PFSK-1 (cell line): ENCODE results near the gene GMPR2.

Source experiments
- FOXP2 ChIP-seq: optimal IDR thresholded peaks from 2 replicates; pipeline ENCODE3; 2011; ENCODE audit warnings: borderline replicate concordance, control low read depth, inconsistent platforms; ENCODE audit not compliant: insufficient read depth; ENCODE audit errors: extremely low read length, extremely low read depth
- POLR2AphosphoS5 ChIP-seq: IDR thresholded peaks from 2 replicates; pipeline ENCODE4 v1.6.1; 2012; ENCODE audit warnings: low read depth, mild to moderate bottlenecking, control low read depth, low read length, moderate library complexity
- REST ChIP-seq, 2 experiments: IDR thresholded peaks; 2 replicates each; pipeline versions ENCODE4 v1.6.1 to v1.8.0; 2011 to 2012; ENCODE audit warnings: low read depth in 2 of 2, low read length in 2 of 2, control low read depth in 1 of 2, inconsistent platforms in 1 of 2, mild to moderate bottlenecking in 1 of 2, moderate library complexity in 1 of 2; ENCODE audit not compliant: insufficient read depth in 1 of 2
- SIN3A ChIP-seq: IDR thresholded peaks from 2 replicates; pipeline ENCODE4 v1.6.1; 2012; ENCODE audit warnings: mild to moderate bottlenecking, low read length, moderate library complexity, borderline replicate concordance; ENCODE audit not compliant: insufficient read depth
- TAF1 ChIP-seq: IDR thresholded peaks from 2 replicates; pipeline ENCODE4 v1.6.1; 2012; ENCODE audit warnings: low read length, control low read depth, borderline replicate concordance; ENCODE audit not compliant: insufficient read depth

The GMPR2 gene

GRCh38 chr14:24237463-24237955, 4.8 kb downstream of the GMPR2 start:
- TF ChIP-seq SIN3A (no peak), REST (IDR thresholded peaks at IDR 0.05; ENCODE audit: insufficient read depth in 1 of 2, low read depth in 2 of 2, low read length in 2 of 2) (no peak), FOXP2 (no peak), TAF1 (no peak), POLR2AphosphoS5 (no peak)

- TF ChIP-seq POLR2AphosphoS5, result no peak
- TF ChIP-seq REST (IDR thresholded peaks at IDR 0.05; ENCODE audit: insufficient read depth in 1 of 2, low read depth in 2 of 2, low read length in 2 of 2), result no peak
- no peak for TF ChIP-seq SIN3A
- TF ChIP-seq TAF1, result no peak
- no peak for TF ChIP-seq FOXP2
These were observed 5.4 kb downstream of the GMPR2 start for GRCh38 chr14:24238123-24238522.

GRCh38 chr14:24238527-24239037, 5.9 kb downstream of the GMPR2 start:
- no peak for TF ChIP-seq TAF1
- no peak for TF ChIP-seq REST (IDR thresholded peaks at IDR 0.05; ENCODE audit: insufficient read depth in 1 of 2, low read depth in 2 of 2, low read length in 2 of 2)
- no peak for TF ChIP-seq FOXP2
- no peak for TF ChIP-seq POLR2AphosphoS5
- no peak for TF ChIP-seq SIN3A

- TF ChIP-seq FOXP2 (no peak), REST (IDR thresholded peaks at IDR 0.05; ENCODE audit: insufficient read depth in 1 of 2, low read depth in 2 of 2, low read length in 2 of 2) (no peak), SIN3A (no peak), TAF1 (no peak), POLR2AphosphoS5 (no peak)
These were observed 7.6 kb downstream of the GMPR2 start for GRCh38 chr14:24240110-24240918.
